NCI-H774 (cell line): ENCODE measurements around the gene LHX2.

ENCODE experiments used
- DNase-seq: peaks from one replicate; lab custom pipeline; 2025; lab: John Stamatoyannopoulos, UW

LHX2 gene

GRCh38 chr9:124013309-124014210 is 2.0 kb downstream of the LHX2 start:
- no peak for DNase-seq

DNA sequence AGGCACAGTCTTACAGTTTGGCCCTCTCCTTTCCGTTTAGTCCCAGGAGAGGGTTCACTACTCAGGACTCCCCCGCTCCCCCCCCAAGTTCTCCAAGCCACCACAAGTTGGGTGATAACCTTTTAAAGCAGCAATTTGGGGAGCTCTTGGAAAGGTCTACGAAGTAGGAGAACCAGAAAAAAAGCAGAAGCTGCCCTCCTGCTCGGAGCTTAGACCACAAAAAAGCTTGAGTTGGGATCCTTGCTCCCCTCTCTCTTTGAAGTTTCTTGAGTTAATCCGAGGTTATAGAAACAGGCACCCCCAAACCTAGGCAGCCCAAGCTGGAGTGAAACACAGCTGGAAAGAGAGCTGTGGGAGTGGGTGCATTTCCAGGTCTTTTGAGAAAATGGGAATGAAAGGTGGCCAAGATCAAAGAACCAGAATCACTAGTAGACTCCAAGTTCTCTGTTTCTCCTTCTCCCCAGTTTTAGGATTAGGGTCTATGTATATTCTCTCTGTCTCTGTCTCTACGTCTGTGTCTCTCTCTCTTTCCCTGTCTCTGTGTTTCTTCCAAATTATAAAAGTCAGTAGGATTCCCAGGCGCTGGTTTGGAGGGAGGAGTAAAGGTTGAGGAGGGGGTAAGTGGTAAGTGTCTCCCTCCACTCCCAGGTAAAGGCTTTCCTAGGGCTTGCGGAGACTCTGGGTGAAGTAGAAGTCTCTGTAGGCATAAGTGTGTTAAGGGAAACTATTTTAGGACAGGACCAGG is 2.8 kb downstream of the LHX2 start:
- no peak for DNase-seq

- DNase-seq = no peak
Measured at GRCh38 chr9:124014956-124015660, 3.5 kb downstream of the LHX2 start.

DNA sequence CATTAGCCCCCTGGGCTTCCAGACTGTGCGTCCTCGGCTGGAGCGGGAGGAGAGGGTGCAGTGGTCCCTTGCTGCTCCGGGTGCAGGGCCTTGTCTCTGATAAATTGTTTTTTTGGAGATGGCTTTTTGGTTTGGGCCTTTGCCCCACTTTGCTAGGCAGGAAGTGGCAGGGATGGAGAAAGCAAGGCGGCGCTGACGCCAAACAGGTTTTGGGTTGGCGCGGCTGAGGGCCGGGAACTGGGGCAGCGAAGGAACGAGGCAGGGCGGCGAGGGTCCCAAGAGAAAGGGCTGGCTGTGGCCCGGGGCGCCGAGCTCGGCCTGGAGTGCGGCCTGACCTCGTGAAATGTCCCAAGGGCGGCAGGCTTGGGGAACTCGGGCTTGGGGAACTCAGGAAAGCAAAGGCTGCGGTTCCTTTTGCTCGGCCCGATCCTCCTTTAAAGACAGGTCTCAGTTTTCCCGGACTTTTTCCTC is 4.1 kb downstream of the LHX2 start:
- DNase-seq = no peak

- no peak for DNase-seq
Measured at GRCh38 chr9:124016175-124017050, 4.8 kb downstream of the LHX2 start.

DNA sequence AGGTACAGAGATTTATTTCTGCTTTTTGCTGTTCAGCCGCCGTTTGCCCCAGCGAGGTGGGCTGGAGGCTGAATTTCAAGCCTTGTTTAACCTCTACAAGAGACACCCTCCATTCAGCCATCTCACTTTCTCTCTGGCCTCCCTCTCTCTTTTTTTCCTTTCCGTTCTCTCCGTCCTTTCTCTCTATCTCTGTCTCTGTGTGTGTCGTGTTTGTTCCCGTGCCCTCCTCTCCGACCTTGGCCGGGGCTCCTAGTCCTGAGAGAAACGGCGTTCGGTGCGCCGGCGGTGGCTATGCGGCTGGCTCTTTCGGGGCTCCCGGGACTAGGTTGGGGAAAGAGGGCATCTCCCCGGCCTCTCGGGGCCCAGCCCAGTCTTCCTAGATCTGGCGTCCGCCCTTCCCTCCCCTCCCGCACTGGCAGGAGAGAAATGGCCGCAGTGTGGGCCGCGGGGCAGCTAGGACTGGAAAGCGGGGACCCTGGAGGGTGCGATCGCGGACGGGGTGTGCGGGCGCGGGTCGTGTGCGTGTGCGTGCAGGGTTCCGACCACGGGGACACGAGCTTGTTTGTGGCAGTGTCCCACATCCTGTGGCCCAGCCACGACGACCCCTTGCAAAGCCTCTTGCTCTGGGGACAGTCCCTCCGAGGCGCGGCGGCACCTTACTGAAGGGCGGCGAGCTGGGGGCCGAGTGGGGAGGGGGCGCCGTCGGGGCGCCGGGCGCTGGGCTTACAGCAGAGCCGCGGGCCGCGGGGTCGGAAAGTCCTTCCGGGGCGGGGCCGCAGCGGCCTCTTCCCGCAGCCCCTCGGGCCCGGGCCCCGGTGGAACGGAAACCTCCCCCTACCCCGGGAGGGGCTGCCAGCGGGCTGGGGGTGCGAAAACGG is 5.7 kb downstream of the LHX2 start:
- DNase-seq = no peak

GRCh38 chr9:124017929-124018729 is 6.6 kb downstream of the LHX2 start:
- DNase-seq = no peak

DNA sequence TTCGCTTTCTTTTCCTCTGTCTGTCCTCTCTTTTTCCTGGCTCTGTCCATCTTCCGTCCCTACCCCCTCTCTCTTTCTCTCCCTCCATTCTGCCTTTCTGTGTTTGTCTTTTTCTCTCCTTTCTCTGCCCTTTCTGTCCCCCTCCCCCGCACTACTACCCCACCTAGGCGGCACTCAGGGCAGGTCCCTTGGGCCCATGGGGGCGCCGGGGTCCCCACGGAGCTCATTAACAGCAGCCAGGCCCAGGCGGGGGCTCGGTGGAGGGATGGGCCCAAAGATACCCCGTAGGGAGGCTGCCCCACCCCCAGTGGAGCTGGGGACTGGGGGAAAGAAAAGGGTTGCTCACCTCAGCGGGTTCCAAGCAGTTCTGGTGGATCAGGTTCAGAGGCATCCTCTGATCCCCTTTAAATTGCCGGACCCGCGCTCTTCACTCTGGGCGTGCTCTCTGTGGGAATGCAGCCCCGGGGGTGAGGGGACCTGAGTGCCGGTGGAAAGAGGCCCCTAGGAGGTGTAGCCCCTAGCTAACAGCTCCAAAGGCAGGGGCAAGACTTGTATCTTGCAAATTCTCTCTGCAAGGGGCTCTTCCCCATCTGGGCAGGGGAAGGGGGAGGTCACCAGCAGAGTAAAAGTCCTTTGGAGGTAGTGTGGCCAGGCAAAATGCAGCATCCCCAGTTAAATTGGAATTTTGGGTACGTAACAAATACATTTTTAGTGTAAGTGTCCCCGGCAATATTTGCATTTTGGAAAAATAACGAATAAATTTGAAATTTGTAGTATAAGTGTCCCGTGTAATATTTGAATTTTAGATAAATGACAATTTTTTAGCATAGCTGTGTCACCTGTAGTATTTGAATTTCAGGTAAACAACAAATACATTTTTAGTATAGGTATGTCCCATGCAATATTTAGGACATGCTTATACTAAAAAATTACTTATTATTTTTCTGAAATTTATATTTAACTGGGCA is 7.4 kb downstream of the LHX2 start:
- DNase-seq = no peak

DNA sequence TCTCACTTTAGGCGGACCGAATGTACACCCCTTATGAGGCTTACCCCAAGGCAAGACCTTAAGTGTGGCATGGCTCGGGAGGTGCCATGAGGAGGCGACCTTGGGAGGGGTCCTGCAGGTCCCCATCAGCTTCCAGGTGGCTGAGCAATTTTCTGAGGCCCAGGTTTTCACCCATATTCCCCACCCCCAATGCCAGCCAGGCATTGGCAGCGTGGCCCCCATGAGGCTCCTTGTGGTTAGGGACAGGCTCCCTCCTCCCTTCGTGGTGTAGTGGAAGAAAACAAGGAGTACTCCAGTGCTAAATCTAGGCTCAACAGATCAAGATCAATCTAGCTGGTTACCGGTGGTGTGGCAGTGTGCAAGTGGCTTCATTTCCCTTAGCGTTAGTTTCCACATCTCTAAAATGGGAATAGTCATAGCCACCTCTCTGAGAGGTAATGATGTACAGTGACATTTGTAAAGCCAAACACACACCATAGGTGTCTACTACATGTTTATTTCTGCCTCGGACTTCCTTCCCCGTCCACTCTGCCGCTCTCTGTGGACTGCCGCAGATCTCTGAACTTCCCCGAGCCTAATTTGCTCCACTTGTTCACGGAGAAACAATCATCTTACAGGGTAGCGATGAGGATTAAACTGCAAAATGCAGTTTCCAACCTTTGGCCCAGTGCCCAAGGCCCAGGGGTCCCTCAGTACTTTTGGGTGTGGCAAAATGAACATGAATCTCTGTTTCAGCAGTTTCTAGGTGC is 8.4 kb downstream of the LHX2 start:
- no peak for DNase-seq

GRCh38 chr9:124020520-124021384 is 9.2 kb downstream of the LHX2 start:
- no peak for DNase-seq

- DNase-seq = no peak
Measured at GRCh38 chr9:124021385-124021769, 9.8 kb downstream of the LHX2 start.

- no peak for DNase-seq
Measured at GRCh38 chr9:124022201-124023121, 10.9 kb downstream of the LHX2 start.

DNA sequence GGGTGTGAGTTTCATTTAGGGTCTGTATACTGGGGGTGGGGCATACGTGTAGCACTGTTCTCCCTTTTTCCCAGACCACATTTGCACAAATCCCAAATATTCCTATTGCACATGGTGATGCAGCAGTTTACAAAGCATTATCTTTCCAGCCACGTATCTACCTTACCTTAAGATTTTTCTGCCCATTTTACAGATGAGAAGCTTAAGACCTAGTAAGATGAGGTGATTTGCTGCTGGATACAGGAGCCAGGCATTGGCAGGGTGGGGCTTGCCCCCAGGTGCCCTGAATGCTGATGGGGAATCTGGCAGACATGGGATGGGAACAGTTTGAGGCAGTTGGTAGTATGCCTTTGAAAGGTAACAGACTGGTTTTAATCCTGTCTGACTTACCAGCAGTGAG is 12.5 kb downstream of the LHX2 start:
- DNase-seq = no peak

- DNase-seq = no peak
Measured at GRCh38 chr9:124029617-124030016, 18.0 kb downstream of the LHX2 start.

- no peak for DNase-seq
Measured at GRCh38 chr9:124030969-124031451, 19.4 kb downstream of the LHX2 start.
